IMR-90 (cell line): ENCODE measurements around the gene PRR33. TPM values are rescaled to one million over a fixed set of nuclear protein-coding genes. Genes with fewer than 3 reads are reported as not detected.

Experiments
- ATAC-seq: fragments of 200-7000 bp; cut with Tn5 transposase; 2 replicates; pipeline ENCODE4 v1.9.1; 2020; ENCODE audit warnings: low read depth, mild to moderate bottlenecking, moderate library complexity
- BruUV-seq: library from RNA; stranded (reverse); fragments of 400-500 nt; replicated peaks from 2 replicates; lab custom pipeline; 2021; lab: Mats Ljungman, UMichigan
- CTCF ChIA-PET: fragments of 300-600 bp; formaldehyde crosslinking; extraction: SDS; loops from one replicate; lab custom pipeline; 2021; ENCODE audit warnings: antibody characterized with exemption; lab: Yijun Ruan, JAX
- POLR2A ChIA-PET: fragments of 300-600 bp; sonication (Branson Sonifier 250); formaldehyde crosslinking; loops from one replicate; lab custom pipeline; 2022; ENCODE audit warnings: antibody characterized with exemption; ENCODE audit not compliant: unreplicated experiment; lab: Charles Lee
- DNase-seq: peaks from one replicate; pipeline ENCODE4 v3.0.0; 2013
- H2AFZ ChIP-seq: replicated peaks from 2 replicates; pipeline ENCODE3; 2013; ENCODE audit warnings: low read length, mild to moderate bottlenecking; ENCODE audit not compliant: poor library complexity
- H2AK5ac ChIP-seq: 2 replicates; pipeline ENCODE4 v1.6.1; 2013; ENCODE audit warnings: low read depth, low read length, inconsistent platforms
- H2AK9ac ChIP-seq: replicated peaks from 2 replicates; pipeline ENCODE3; 2013; ENCODE audit warnings: mild to moderate bottlenecking, low read depth, low read length, moderate library complexity; ENCODE audit not compliant: poor library complexity
- H2BK120ac ChIP-seq: 2 replicates; pipeline ENCODE4 v1.6.1; 2013; ENCODE audit warnings: low read depth, low read length, inconsistent platforms
- H2BK15ac ChIP-seq: 3 replicates; pipeline ENCODE4 v1.6.1; 2013; ENCODE audit warnings: low read depth, low read length, inconsistent platforms
- H2BK20ac ChIP-seq: 2 replicates; pipeline ENCODE4 v1.6.1; 2013; ENCODE audit warnings: low read depth, mild to moderate bottlenecking, inconsistent platforms, low read length, moderate library complexity
- H2BK5ac ChIP-seq: 2 replicates; pipeline ENCODE4 v1.6.1; 2013; ENCODE audit warnings: mild to moderate bottlenecking, low read depth, low read length, inconsistent platforms; ENCODE audit not compliant: poor library complexity, severe bottlenecking
- H3K14ac ChIP-seq: replicated peaks from 2 replicates; pipeline ENCODE4 v1.6.1; 2013; ENCODE audit warnings: low read depth, low read length, inconsistent platforms
- H3K18ac ChIP-seq: 2 replicates; pipeline ENCODE4 v1.6.1; 2013; ENCODE audit warnings: low read depth, low read length, control low read depth
- H3K23ac ChIP-seq: 2 replicates; pipeline ENCODE4 v1.6.1; 2013; ENCODE audit warnings: low read depth, low read length, inconsistent platforms
- H3K27ac ChIP-seq: 2 replicates; pipeline ENCODE4 v1.5.1; 2013; ENCODE audit warnings: mild to moderate bottlenecking, control low read depth, low read length; ENCODE audit not compliant: insufficient read depth
- H3K27me3 ChIP-seq: 2 replicates; pipeline ENCODE4 v1.6.1; 2013; ENCODE audit warnings: low read length; ENCODE audit not compliant: control insufficient read depth, insufficient read depth
- H3K36me3 ChIP-seq: 2 replicates; pipeline ENCODE4 v1.6.1; 2013; ENCODE audit warnings: low read length, mixed read lengths; ENCODE audit not compliant: control insufficient read depth, insufficient read depth
- H3K4ac ChIP-seq: 2 replicates; pipeline ENCODE4 v1.6.1; 2013; ENCODE audit warnings: low read depth, low read length, inconsistent platforms
- H3K4me1 ChIP-seq: 2 replicates; pipeline ENCODE4 v1.6.1; 2013; ENCODE audit warnings: low read length, mixed read lengths; ENCODE audit not compliant: control insufficient read depth, insufficient read depth
- H3K4me2 ChIP-seq: 2 replicates; pipeline ENCODE4 v1.6.1; 2013; ENCODE audit warnings: low read depth, mild to moderate bottlenecking, control low read depth, low read length, moderate library complexity
- H3K4me3 ChIP-seq: 2 replicates; pipeline ENCODE4 v1.5.1; 2013; ENCODE audit warnings: low read depth, mild to moderate bottlenecking, control low read depth, low read length, moderate library complexity; ENCODE audit not compliant: insufficient read depth
- H3K56ac ChIP-seq: 2 replicates; pipeline ENCODE4 v1.6.1; 2013; ENCODE audit warnings: low read length, inconsistent platforms; ENCODE audit not compliant: insufficient read depth; ENCODE audit errors: extremely low read depth
- H3K79me1 ChIP-seq, 2 experiments: 2 replicates each; pipeline ENCODE4 v1.6.1; 2013; ENCODE audit warnings: low read length in 2 of 2, inconsistent platforms in 1 of 2, low read depth in 1 of 2
- H3K9ac ChIP-seq: 2 replicates; pipeline ENCODE4 v1.6.1; 2013; ENCODE audit warnings: low read depth, low read length, control low read depth
- H3K9me1 ChIP-seq: 2 replicates; pipeline ENCODE4 v1.6.1; 2013; ENCODE audit warnings: low read length, inconsistent platforms; ENCODE audit not compliant: insufficient read depth
- H3K9me3 ChIP-seq: 2 replicates; pipeline ENCODE4 v1.6.1; 2013; ENCODE audit warnings: low read length; ENCODE audit not compliant: control insufficient read depth, insufficient read depth
- H4K20me1 ChIP-seq: 2 replicates; pipeline ENCODE4 v1.6.1; 2013; ENCODE audit warnings: low read length, inconsistent platforms; ENCODE audit not compliant: insufficient read depth
- H4K5ac ChIP-seq: 2 replicates; pipeline ENCODE4 v1.6.1; 2013; ENCODE audit warnings: mild to moderate bottlenecking, low read depth, low read length, control low read depth
- H4K8ac ChIP-seq, 2 experiments: 2 replicates each; pipeline ENCODE4 v1.6.1; 2013; ENCODE audit warnings: low read depth in 2 of 2, low read length in 2 of 2, control low read depth in 1 of 2, inconsistent platforms in 1 of 2
- H4K91ac ChIP-seq: 2 replicates; pipeline ENCODE4 v1.6.1; 2013; ENCODE audit warnings: low read depth, low read length, inconsistent platforms; ENCODE audit not compliant: insufficient read depth
- POLR2A ChIP-seq: IDR thresholded peaks from 2 replicates; pipeline ENCODE4 v1.6.1; 2012; ENCODE audit warnings: mild to moderate bottlenecking, low read depth, low read length
- RFX5 ChIP-seq: IDR thresholded peaks from 2 replicates; pipeline ENCODE4 v1.8.0; 2012; ENCODE audit warnings: low read depth, mild to moderate bottlenecking, low read length, moderate library complexity
- whole genome bisulfite sequencing, 2 experiments: methylation state at CpG; one replicate each; pipeline versions ENCODE4 v1.1.5 to v1.1.7; 2013; ENCODE audit warnings: missing lambda C conversion rate in 2 of 2; ENCODE audit not compliant: insufficient read length in 1 of 2; ENCODE audit errors: extremely low coverage in 2 of 2; 5-methylcytosine and 5-hydroxymethylcytosine counted together
- dilution Hi-C: fragments of 300-500 bp; cut with HindIII; formaldehyde crosslinking; loops from one replicate; pipeline ENCODE4 v1.14.3; 2018; ENCODE audit warnings: low sequenced_read_pairs; ENCODE audit not compliant: unreplicated experiment
- in situ Hi-C: fragments of 300-500 bp; cut with MboI; formaldehyde crosslinking; loops from 3 replicates; pipeline ENCODE4 v1.14.3; 2019; ENCODE audit warnings: low sequenced_read_pairs, inconsistent platforms, mixed read lengths
- intact Hi-C: fragments of 100-400 bp; cut with micrococcal nuclease; formaldehyde crosslinking; loops from 2 replicates; pipeline ENCODE4 v1.10.0; 2022
- polyA plus RNA-seq, 3 experiments: library from polyadenylated mRNA; depleted of rRNA; stranded (reverse); fragments of >200 nt; gene quantifications; 2 replicates each; pipeline ENCODE4 v1.2.3, GENCODE V29; 2012; ENCODE audit warnings: low replicate concordance in 1 of 3
- total RNA-seq: library from RNA; depleted of rRNA; stranded (reverse); fragments of >200 nt; gene quantifications from 2 replicates; pipeline ENCODE4 v1.2.3, GENCODE V29; 2012

PRR33 gene
- total and polyA plus RNA-seq, 2 of the 4 experiments (the other 2 are of a cell fraction), result not detected

GRCh38 chr11:1931341-1932104 is 39.8 kb upstream of the PRR33 start:
- intact Hi-C loops, result no loop called here
- H2AFZ ChIP-seq, result peak overlapping the region; percentile 64
- DNase-seq (peak; percentile 24), ATAC-seq (peak; percentile 68)
- H2BK15ac ChIP-seq, result no peak overlapping the region
- no peaks in the 10 kb centered on the region for H3K9me3 ChIP-seq
- ChIA-PET POLR2A (no interaction called here), CTCF (no interaction called here)
- no peak overlapping the region for H2AK5ac ChIP-seq
- H3K9me1 ChIP-seq, result no peaks in the 10 kb centered on the region
- H3K56ac ChIP-seq, result no peak overlapping the region
- no CpG with 5 or more reads among the region's 18 CpGs for WGBS, 2 experiments
- no peak overlapping the region for H2BK5ac ChIP-seq
- H3K4ac ChIP-seq, result no peak overlapping the region
- H3K79me1 ChIP-seq, result no peaks in the 10 kb centered on the region
- no peak overlapping the region for H3K4me3 ChIP-seq
- H3K23ac ChIP-seq, result 0 out of 2 replicates have a peak overlapping the region, but pooled peaks have one; percentile 34
- no peak overlapping the region for H3K27ac ChIP-seq
- peaks cover 16% of the 10 kb centered on the region; the same call in 1 of the 2 replicates for H3K27me3 ChIP-seq
- in situ Hi-C loops, result no loop called here
- H3K14ac ChIP-seq, result no peak overlapping the region
- H3K4me1 ChIP-seq, result no peaks in the 10 kb centered on the region
- no peak overlapping the region for H4K5ac ChIP-seq
- H3K36me3 ChIP-seq, result no peaks in the 10 kb centered on the region
- dilution Hi-C loops, result no loop called here
- no peak overlapping the region for H4K91ac ChIP-seq
- H2BK20ac ChIP-seq, result no peak overlapping the region
- H4K8ac ChIP-seq, result no peak overlapping the region
- no peaks in the 10 kb centered on the region for H4K20me1 ChIP-seq
- H3K4me2 ChIP-seq, result peak overlapping the region; percentile 10; the same call in 1 of the 2 replicates
- no TSS peak for BruUV-seq
- H3K18ac ChIP-seq, result no peak overlapping the region
- no peak overlapping the region for H2AK9ac ChIP-seq
- H2BK120ac ChIP-seq, result no peak overlapping the region
- TF ChIP-seq POLR2A (no peak), RFX5 (no peak)
- no peak overlapping the region for H3K9ac ChIP-seq
